Measurements from ENCODE around the gene MGLL. TPM values are rescaled to one million over a fixed set of nuclear protein-coding genes. Genes with fewer than 3 reads are reported as not detected.

Gene MGLL
- total RNA-seq, 3 donors from 2014 or later, result 212 to 515 (median 221) TPM

- no peak for TF ChIP-seq CTCF (IDR thresholded peaks at IDR 0.05)
- no peak for DNase-seq
- no peak overlapping the region for H3K4me3 ChIP-seq
- no peaks in the 10 kb centered on the region for H3K9me3 ChIP-seq
- intact Hi-C loops (cut with DNase I, micrococcal nuclease), result no loop called here
- ATAC-seq, result no peak
- no peaks in the 10 kb centered on the region for H3K36me3 ChIP-seq (ENCODE audit: low read depth)
- H3K4me1 ChIP-seq (ENCODE audit: low read depth), result no peaks in the 10 kb centered on the region
Observed at GRCh38 chr3:127646501-127647046, 175.7 kb downstream of the MGLL start.

GRCh38 chr3:127645371-127646015 is 176.8 kb downstream of the MGLL start:
- no peak for TF ChIP-seq CTCF (IDR thresholded peaks at IDR 0.05)
- intact Hi-C loops (cut with DNase I, micrococcal nuclease), result no loop called here
- no peaks in the 10 kb centered on the region for H3K4me1 ChIP-seq (ENCODE audit: low read depth)
- no peaks in the 10 kb centered on the region for H3K36me3 ChIP-seq (ENCODE audit: low read depth)
- DNase-seq (no peak), ATAC-seq (no peak)
- no peak overlapping the region for H3K4me3 ChIP-seq
- no peaks in the 10 kb centered on the region for H3K9me3 ChIP-seq

- H3K36me3 ChIP-seq (ENCODE audit: low read depth), result no peaks in the 10 kb centered on the region
- TF ChIP-seq CTCF (IDR thresholded peaks at IDR 0.05), result no peak
- DNase-seq (no peak), ATAC-seq (no peak)
- intact Hi-C loops (cut with DNase I, micrococcal nuclease), result no loop called here
- H3K4me1 ChIP-seq (ENCODE audit: low read depth), result no peaks in the 10 kb centered on the region
- no peaks in the 10 kb centered on the region for H3K9me3 ChIP-seq
- H3K4me3 ChIP-seq, result no peak overlapping the region
Observed at GRCh38 chr3:127644641-127645370, 177.5 kb downstream of the MGLL start.

- Histone ChIP-seq H3K9me3 (no peaks in the 10 kb centered on the region), H3K4me3 (no peak overlapping the region), H3K36me3 (ENCODE audit: low read depth) (no peaks in the 10 kb centered on the region), H3K4me1 (ENCODE audit: low read depth) (no peaks in the 10 kb centered on the region)
- ATAC-seq (no peak), DNase-seq (no peak)
- intact Hi-C loops (cut with DNase I, micrococcal nuclease), result no loop called here
- TF ChIP-seq CTCF (IDR thresholded peaks at IDR 0.05), result no peak
Observed at GRCh38 chr3:127640042-127640355, 182.3 kb downstream of the MGLL start.

- Histone ChIP-seq H3K4me3 (no peak overlapping the region), H3K36me3 (ENCODE audit: low read depth) (no peaks in the 10 kb centered on the region), H3K9me3 (no peaks in the 10 kb centered on the region), H3K4me1 (ENCODE audit: low read depth) (no peaks in the 10 kb centered on the region)
- ATAC-seq, result no peak
- DNase-seq, result no peak
- no peak for TF ChIP-seq CTCF (IDR thresholded peaks at IDR 0.05)
- intact Hi-C loops (cut with DNase I, micrococcal nuclease), result no loop called here
Observed at GRCh38 chr3:127639173-127640041, 182.9 kb downstream of the MGLL start.

Other genes with a start within 250 kb of the MGLL start
- 10 to 100 TPM; 24.2 to 37.0 (median 29.3) TPM for gene TPRA1, start 231.8 kb downstream of the MGLL start, total RNA-seq
- gene MCM2, start 224.1 kb downstream of the MGLL start, total RNA-seq, result 10 to 100 TPM in 2 of 3 donors, 1 to 10 TPM in 1; 5.2 to 23.1 (median 10.3) TPM
- 10 to 100 TPM in 2 of 3 donors, 1 to 10 TPM in 1; 5.4 to 18.5 (median 16.2) TPM for gene PODXL2, start 193.3 kb downstream of the MGLL start, total RNA-seq
- 10 to 100 TPM; 19.9 to 48.7 (median 33.7) TPM for gene ABTB1, start 149.6 kb downstream of the MGLL start, total RNA-seq
- gene KBTBD12, start 92.7 kb upstream of the MGLL start, total RNA-seq, result 1 to 10 TPM; 3.1 to 6.6 (median 5.5) TPM
- 100 to 1,000 TPM; 111 to 159 (median 116) TPM for gene SEC61A1, start 229.9 kb upstream of the MGLL start, total RNA-seq

Data from mucosa of descending colon (tissue), 3 donors.